ENCODE data around the gene GLI1. TPM values are rescaled to one million over a fixed set of nuclear protein-coding genes. Genes with fewer than 3 reads are reported as not detected.

The GLI1 gene
- total and polyA plus RNA-seq, 2 of the 13 experiments (the other 11 are each of a cell fraction or from before 2014, with no cell fraction given) = 0.09 to 0.20 TPM

- TF ChIP-seq ARID5B (CRISPR knock-in tag; IDR thresholded peaks at IDR 0.05) (no peak), ZNF891 (CRISPR knock-in tag; IDR thresholded peaks at IDR 0.05) (peak; percentile 85; the same call in 1 of the 2 replicates), SNRNP70 (IDR thresholded peaks at IDR 0.05; ENCODE audit: low read depth, low read length) (no peak), GMEB1 (CRISPR knock-in tag; IDR thresholded peaks at IDR 0.05; ENCODE audit: borderline replicate concordance) (peak; percentile 55; the same call in 1 of the 2 replicates), MZF1 (CRISPR knock-in tag; IDR thresholded peaks at IDR 0.05; ENCODE audit: borderline replicate concordance) (no peak), CEBPZ (IDR thresholded peaks at IDR 0.05; ENCODE audit: low read length) (no peak), FOXK1 (CRISPR knock-in tag; IDR thresholded peaks at IDR 0.05; ENCODE audit: borderline replicate concordance, low read depth) (peak; percentile 19; the same call in 1 of the 2 replicates), PTBP1 (IDR thresholded peaks at IDR 0.05; ENCODE audit: low read depth, low read length, poor library complexity, severe bottlenecking) (no peak), ZNF775 (CRISPR knock-in tag; IDR thresholded peaks at IDR 0.05; ENCODE audit: borderline replicate concordance) (no peak), ZEB1 (IDR thresholded peaks at IDR 0.05; ENCODE audit: insufficient replicate concordance, low read depth) (no peak), REL (CRISPR knock-in tag; conservative IDR thresholded peaks at IDR 0.05) (no peak), IKZF1 (IDR thresholded peaks at IDR 0.05) (no peak), ZNF749 (CRISPR knock-in tag; IDR thresholded peaks at IDR 0.05; ENCODE audit: borderline replicate concordance) (no peak), ZNF512 (CRISPR knock-in tag; IDR thresholded peaks at IDR 0.05) (no peak), POLR2G (IDR thresholded peaks at IDR 0.05; ENCODE audit: low read depth, low read length) (peak; percentile 71), ZMYM2 (CRISPR knock-in tag; IDR thresholded peaks at IDR 0.05) (no peak), HOXA5 (CRISPR knock-in tag; IDR thresholded peaks at IDR 0.05) (no peak)
These were observed 24.9 kb upstream of the GLI1 start, which contains the start of gene INHBC (continued) for GRCh38 chr12:57434517-57435223.

All from HepG2 (cell line).